HG03135 (cell line): ENCODE measurements around the gene AUTS2.

Experiments
- ATAC-seq: cut with Tn5 transposase; IDR thresholded peaks from one replicate; pipeline ENCODE4 v1.9.1; 2021; ENCODE audit warnings: mild to moderate bottlenecking, moderate library complexity; ENCODE audit not compliant: unreplicated experiment

Gene AUTS2

GRCh38 chr7:70495033-70495376 is 896.7 kb downstream of the AUTS2 start:
- no peak for ATAC-seq

- no peak for ATAC-seq
Measured at GRCh38 chr7:70497793-70498192, 899.5 kb downstream of the AUTS2 start.

- ATAC-seq = no peak
Measured at GRCh38 chr7:70498232-70498992, 900.1 kb downstream of the AUTS2 start.

GRCh38 chr7:70500261-70500660 is 902.0 kb downstream of the AUTS2 start:
- ATAC-seq = no peak

- no peak for ATAC-seq
Measured at GRCh38 chr7:70502117-70502863, 904.0 kb downstream of the AUTS2 start.

GRCh38 chr7:70504254-70504653 is 906.0 kb downstream of the AUTS2 start:
- ATAC-seq = no peak

GRCh38 chr7:70505468-70505867 is 907.2 kb downstream of the AUTS2 start:
- ATAC-seq = no peak

- no peak for ATAC-seq
Measured at GRCh38 chr7:70505886-70506285, 907.6 kb downstream of the AUTS2 start.

GRCh38 chr7:70506434-70506833 is 908.2 kb downstream of the AUTS2 start:
- ATAC-seq = no peak

GRCh38 chr7:70512144-70512543 is 913.9 kb downstream of the AUTS2 start:
- ATAC-seq = no peak

GRCh38 chr7:70512761-70513160 is 914.5 kb downstream of the AUTS2 start:
- no peak for ATAC-seq

- no peak for ATAC-seq
Measured at GRCh38 chr7:70520611-70521010, 922.3 kb downstream of the AUTS2 start.

GRCh38 chr7:70523249-70523988 is 925.1 kb downstream of the AUTS2 start:
- no peak for ATAC-seq

- no peak for ATAC-seq
Measured at GRCh38 chr7:70523989-70524351, 925.7 kb downstream of the AUTS2 start.

- no peak for ATAC-seq
Measured at GRCh38 chr7:70525991-70526390, 927.7 kb downstream of the AUTS2 start.

- ATAC-seq = no peak
Measured at GRCh38 chr7:70527520-70528115, 929.3 kb downstream of the AUTS2 start.

- no peak for ATAC-seq
Measured at GRCh38 chr7:70529436-70529835, 931.2 kb downstream of the AUTS2 start.

GRCh38 chr7:70529914-70530585 is 931.8 kb downstream of the AUTS2 start:
- ATAC-seq = no peak

- ATAC-seq = no peak
Measured at GRCh38 chr7:70533614-70534013, 935.3 kb downstream of the AUTS2 start.

GRCh38 chr7:70539205-70539604 is 940.9 kb downstream of the AUTS2 start:
- no peak for ATAC-seq

- no peak for ATAC-seq
Measured at GRCh38 chr7:70539617-70540016, 941.3 kb downstream of the AUTS2 start.
